Ishikawa (cell line): ENCODE measurements around the gene POU5F1.

Source experiments
- CEBPB ChIP-seq: IDR thresholded peaks from 2 replicates; pipeline ENCODE4 v1.6.1; 2012
- CREB1 ChIP-seq: IDR thresholded peaks from 2 replicates; pipeline ENCODE4 v1.6.1; 2012; ENCODE audit warnings: low read depth
- EGR1 ChIP-seq: IDR thresholded peaks from 2 replicates; pipeline ENCODE4 v1.6.1; 2012
- EP300 ChIP-seq: IDR thresholded peaks from 2 replicates; pipeline ENCODE4 v1.6.1; 2012; ENCODE audit warnings: borderline replicate concordance
- FOXM1 ChIP-seq: IDR thresholded peaks from 2 replicates; pipeline ENCODE4 v1.6.1; 2012; ENCODE audit warnings: low read depth, borderline replicate concordance
- NFIC ChIP-seq: IDR thresholded peaks from 2 replicates; pipeline ENCODE4 v1.6.1; 2012
- RAD21 ChIP-seq: IDR thresholded peaks from 2 replicates; pipeline ENCODE4 v1.6.1; 2012; ENCODE audit warnings: low read depth
- TAF1 ChIP-seq: IDR thresholded peaks from 2 replicates; pipeline ENCODE4 v1.6.1; 2012; ENCODE audit warnings: low read depth, mild to moderate bottlenecking
- TCF12 ChIP-seq: IDR thresholded peaks from 2 replicates; pipeline ENCODE4 v1.6.1; 2012; ENCODE audit warnings: low read depth
- TEAD4 ChIP-seq: IDR thresholded peaks from 2 replicates; pipeline ENCODE4 v1.6.1; 2012
- YY1 ChIP-seq: IDR thresholded peaks from 2 replicates; pipeline ENCODE4 v1.6.1; 2012; ENCODE audit warnings: low read depth
- ZBTB7A ChIP-seq: IDR thresholded peaks from 2 replicates; pipeline ENCODE4 v1.6.1; 2012; ENCODE audit warnings: low read depth
- TF ChIP-seq, protein P1 (sequence below): IDR thresholded peaks from 2 replicates; pipeline ENCODE4 v1.6.1; 2012
- TF ChIP-seq, protein P2 (sequence below): IDR thresholded peaks from 2 replicates; pipeline ENCODE4 v1.6.1; 2012; ENCODE audit warnings: low read depth, mild to moderate bottlenecking
- TF ChIP-seq, protein P3 (sequence below): IDR thresholded peaks from 2 replicates; pipeline ENCODE4 v1.6.1; 2012

POU5F1 gene

DNA sequence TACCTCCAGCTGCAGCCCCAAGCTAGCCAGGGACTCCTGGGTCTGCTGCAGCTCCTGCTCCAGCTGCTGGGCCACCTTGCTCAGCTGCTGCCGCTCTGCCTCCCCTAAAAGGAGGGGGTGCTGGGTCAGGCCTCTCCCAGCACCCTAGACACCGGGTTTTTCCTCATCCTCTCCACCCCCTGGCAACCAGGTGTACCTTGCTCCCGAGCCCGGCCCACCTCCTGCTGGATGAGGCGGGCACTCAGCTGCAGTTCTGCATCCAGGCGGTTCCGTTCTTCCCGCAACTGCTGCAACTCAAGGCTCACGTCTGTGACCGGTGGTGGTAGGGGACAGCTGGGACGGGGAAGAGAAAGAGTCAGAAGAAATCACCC lies 25.5 kb downstream of the POU5F1 start:
- TF ChIP-seq TEAD4 (no peak), CEBPB (no peak), YY1 (no peak), CREB1 (no peak), RAD21 (no peak), TAF1 (no peak), EP300 (no peak), ZBTB7A (no peak)
- TF ChIP-seq, protein P1, sequence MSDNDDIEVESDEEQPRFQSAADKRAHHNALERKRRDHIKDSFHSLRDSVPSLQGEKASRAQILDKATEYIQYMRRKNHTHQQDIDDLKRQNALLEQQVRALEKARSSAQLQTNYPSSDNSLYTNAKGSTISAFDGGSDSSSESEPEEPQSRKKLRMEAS: no peak
- TF ChIP-seq, protein P2, sequence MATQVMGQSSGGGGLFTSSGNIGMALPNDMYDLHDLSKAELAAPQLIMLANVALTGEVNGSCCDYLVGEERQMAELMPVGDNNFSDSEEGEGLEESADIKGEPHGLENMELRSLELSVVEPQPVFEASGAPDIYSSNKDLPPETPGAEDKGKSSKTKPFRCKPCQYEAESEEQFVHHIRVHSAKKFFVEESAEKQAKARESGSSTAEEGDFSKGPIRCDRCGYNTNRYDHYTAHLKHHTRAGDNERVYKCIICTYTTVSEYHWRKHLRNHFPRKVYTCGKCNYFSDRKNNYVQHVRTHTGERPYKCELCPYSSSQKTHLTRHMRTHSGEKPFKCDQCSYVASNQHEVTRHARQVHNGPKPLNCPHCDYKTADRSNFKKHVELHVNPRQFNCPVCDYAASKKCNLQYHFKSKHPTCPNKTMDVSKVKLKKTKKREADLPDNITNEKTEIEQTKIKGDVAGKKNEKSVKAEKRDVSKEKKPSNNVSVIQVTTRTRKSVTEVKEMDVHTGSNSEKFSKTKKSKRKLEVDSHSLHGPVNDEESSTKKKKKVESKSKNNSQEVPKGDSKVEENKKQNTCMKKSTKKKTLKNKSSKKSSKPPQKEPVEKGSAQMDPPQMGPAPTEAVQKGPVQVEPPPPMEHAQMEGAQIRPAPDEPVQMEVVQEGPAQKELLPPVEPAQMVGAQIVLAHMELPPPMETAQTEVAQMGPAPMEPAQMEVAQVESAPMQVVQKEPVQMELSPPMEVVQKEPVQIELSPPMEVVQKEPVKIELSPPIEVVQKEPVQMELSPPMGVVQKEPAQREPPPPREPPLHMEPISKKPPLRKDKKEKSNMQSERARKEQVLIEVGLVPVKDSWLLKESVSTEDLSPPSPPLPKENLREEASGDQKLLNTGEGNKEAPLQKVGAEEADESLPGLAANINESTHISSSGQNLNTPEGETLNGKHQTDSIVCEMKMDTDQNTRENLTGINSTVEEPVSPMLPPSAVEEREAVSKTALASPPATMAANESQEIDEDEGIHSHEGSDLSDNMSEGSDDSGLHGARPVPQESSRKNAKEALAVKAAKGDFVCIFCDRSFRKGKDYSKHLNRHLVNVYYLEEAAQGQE: no peak

DNA sequence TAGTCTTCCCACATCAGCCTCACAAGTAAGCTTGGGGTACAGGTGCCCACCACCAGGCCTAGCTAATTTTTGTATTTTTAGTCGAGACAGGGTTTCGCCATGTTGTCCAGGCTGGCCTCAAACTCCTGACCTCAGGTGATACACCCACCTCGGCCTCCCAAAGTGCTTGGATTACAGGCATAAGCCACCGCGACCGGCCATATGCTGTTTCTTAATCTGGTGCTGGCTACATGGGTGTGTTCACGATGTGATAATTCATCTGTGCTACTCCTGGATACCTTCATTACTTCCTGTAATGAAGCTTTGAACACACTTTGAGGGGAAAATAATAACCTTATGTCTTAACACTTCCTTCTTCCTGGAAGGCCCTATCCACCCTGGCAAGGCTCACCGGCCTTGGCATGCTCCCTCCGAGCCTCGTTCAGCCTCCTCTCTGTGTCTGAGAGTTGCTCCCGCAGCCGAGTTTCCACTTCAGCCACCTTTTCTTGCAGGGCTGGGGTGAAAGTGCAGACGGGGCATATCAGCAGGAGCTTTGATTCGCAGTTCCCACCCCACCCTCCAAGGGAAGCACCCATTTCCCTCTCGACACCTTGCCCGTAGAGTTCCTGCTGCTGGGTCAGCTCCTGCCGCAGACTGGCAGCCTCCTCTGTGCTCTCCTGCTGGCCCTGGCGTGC lies 26.0 kb downstream of the POU5F1 start:
- TF ChIP-seq EGR1 (no peak), TAF1 (no peak), TEAD4 (no peak)

DNA sequence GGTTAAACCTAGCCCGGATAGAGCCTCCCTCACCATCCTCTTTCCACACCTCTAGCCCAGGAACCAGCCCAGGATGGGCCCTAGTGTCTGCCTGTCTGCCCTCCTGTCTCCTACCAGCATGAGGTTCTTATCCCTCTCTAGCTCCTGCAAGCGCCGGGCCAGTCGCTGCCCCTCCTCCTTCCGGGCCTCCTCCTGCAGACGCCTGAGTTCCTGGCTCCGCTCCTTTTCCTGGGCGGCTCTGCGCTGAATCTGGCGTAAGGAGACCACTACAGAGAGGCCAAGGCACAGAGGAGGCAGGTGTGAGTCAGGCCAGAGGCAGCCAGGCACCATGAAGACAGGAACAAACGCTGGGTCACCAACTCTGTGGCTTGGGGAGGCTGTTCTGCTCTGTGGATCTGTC lies 27.3 kb downstream of the POU5F1 start:
- no peak for TF ChIP-seq EP300
- no peak for TF ChIP-seq NFIC

DNA sequence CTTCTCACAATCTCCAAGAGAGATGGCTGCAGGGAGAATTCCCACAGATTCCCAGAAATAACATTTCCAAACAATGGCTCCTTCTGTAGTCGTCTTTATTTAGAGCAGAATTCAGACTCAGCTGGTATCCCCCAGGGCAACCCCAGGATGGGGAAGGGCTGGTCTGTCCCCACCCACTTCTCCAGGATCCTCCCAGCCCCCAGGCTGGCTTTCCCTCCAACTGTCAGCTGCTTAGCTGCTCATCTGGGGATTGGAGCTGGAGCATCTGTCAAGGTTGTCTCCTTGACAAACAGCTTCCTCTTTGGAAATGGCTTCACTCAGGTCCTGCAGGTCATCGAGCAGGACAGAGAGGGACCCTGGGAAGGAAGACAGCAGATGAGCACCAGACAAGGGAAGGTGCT lies 28.1 kb downstream of the POU5F1 start:
- TF ChIP-seq CEBPB (no peak), FOXM1 (no peak)

DNA sequence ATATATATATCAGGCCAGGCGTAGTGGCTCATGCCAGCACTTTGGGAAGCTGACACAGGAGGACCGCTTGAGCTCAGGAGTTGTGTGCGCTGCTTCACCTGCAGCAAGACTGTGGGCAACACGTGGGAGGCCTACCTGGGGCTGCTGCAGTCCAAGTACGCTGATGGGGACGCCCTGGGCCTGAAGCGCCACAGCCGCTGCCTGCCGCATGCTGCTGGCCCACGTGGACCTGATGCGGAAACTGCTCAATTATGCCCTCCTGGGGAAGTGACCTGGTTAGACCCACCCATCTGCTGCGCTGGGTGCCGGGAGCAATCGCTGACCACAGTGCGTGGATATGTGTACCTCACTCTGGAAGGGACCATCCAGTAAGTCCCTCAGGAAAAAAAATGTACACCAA lies 29.8 kb downstream of the POU5F1 start:
- TF ChIP-seq CREB1 (no peak), ZBTB7A (no peak), EGR1 (no peak), NFIC (no peak), FOXM1 (no peak), TCF12 (no peak), EP300 (no peak), YY1 (no peak), TAF1 (no peak), RAD21 (no peak), TEAD4 (no peak), CEBPB (no peak)
- TF ChIP-seq, protein P2: no peak
- TF ChIP-seq, protein P3, sequence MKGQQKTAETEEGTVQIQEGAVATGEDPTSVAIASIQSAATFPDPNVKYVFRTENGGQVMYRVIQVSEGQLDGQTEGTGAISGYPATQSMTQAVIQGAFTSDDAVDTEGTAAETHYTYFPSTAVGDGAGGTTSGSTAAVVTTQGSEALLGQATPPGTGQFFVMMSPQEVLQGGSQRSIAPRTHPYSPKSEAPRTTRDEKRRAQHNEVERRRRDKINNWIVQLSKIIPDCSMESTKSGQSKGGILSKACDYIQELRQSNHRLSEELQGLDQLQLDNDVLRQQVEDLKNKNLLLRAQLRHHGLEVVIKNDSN: no peak
- TF ChIP-seq, protein P1: no peak

DNA sequence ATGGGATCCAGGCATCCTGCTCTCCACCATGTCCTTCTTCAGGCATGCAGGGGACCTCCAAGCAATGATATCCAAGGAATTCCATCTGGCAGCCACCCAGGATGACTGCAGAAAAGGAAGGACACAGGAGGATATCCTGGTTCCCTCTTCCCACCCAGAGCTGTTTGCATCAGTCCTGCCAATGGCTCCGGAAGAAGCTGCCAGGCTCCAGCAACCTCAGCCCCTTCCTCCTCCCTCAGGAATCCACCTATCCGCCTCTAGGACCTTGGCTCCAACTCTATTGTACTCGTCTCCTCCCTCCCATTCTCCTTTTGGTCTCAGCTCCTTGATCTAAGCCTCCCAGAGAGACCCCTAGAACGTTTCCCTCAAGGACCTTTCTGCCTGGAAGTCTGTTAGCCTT lies 30.9 kb downstream of the POU5F1 start:
- TF ChIP-seq EGR1: no peak
- no peak for TF ChIP-seq FOXM1
- no peak for TF ChIP-seq YY1
- no peak for TF ChIP-seq RAD21
- TF ChIP-seq, protein P1: no peak
- TF ChIP-seq TAF1: no peak
- TF ChIP-seq EP300: no peak
- TF ChIP-seq TEAD4: no peak
- TF ChIP-seq TCF12: no peak
- no peak for TF ChIP-seq CEBPB
- no peak for TF ChIP-seq ZBTB7A
- TF ChIP-seq, protein P3: no peak
- TF ChIP-seq NFIC: no peak

DNA sequence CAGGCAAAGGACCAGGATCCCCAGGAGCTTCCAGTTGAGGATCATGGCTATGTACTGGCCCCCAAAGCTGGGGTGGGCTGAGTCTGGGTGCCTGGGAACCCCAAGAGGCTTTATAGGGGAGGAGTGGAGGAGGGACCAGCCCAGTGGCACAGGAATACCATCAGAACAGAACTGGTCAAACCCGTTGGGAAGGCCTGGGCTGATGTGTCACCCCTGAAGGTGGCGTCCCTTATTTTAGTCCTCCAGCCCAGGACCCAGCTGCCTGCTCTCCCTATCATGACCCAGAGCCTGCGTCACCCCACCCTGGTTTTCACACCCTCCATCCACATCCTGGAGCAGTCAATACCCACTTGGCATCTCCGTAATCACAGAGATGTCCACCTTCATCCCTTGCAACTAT lies 31.5 kb downstream of the POU5F1 start, which contains the start of gene PSORS1C2:
Gene PSORS1C2, minus strand, starts transcription at position 85 of the 400 bp plus-strand sequence. Its CDS starts 40 bp downstream, at position 45.
- TF ChIP-seq EGR1: no peak
- no peak for TF ChIP-seq TCF12
- no peak for TF ChIP-seq EP300
- TF ChIP-seq TEAD4: no peak
- TF ChIP-seq NFIC: no peak
- TF ChIP-seq, protein P1: no peak
- TF ChIP-seq CREB1: no peak
- TF ChIP-seq, protein P3: no peak
- TF ChIP-seq RAD21: no peak
- TF ChIP-seq, protein P2: no peak
- TF ChIP-seq ZBTB7A: no peak
- TF ChIP-seq TAF1: no peak
- no peak for TF ChIP-seq CEBPB
- no peak for TF ChIP-seq YY1
- no peak for TF ChIP-seq FOXM1
